Gastrocnemius medialis (tissue), 4 donors: ENCODE results near the gene MAN1A2. TPM values are rescaled to one million over a fixed set of nuclear protein-coding genes. Genes with fewer than 3 reads are reported as not detected.
A peak's percentile ranks its signal among the peaks of the same experiment; 100 is the strongest.

Experiments used
- ATAC-seq, 2 donors: fragments of 150-250 bp; one replicate each; pipeline ENCODE4 v1.9.1; 2016
- DNase-seq, 2 donors: peaks; one replicate each; pipeline ENCODE4 v3.0.0-alpha.2; 2019
- H3K27ac ChIP-seq, 4 donors: fragments of 200-600 bp; sonication (generic); 1 replicate in 1 of 4; 2 replicates in 3 of 4; pipeline ENCODE4 v1.5.1; 2016 to 2018; ENCODE audit warnings: mild to moderate bottlenecking in 2 of 4, moderate library complexity in 1 of 4
- H3K27me3 ChIP-seq, 3 donors: fragments of 200-600 bp; sonication (generic) in 2 of 3; 1 replicate in 1 of 3; 2 replicates in 2 of 3; pipeline versions ENCODE4 v1.5.1 to v1.6.0; 2016 to 2019; ENCODE audit warnings: mild to moderate bottlenecking in 1 of 3, moderate library complexity in 1 of 3
- H3K36me3 ChIP-seq, 2 donors: fragments of 200-600 bp; sonication (generic) in 1 of 2; one replicate each; pipeline ENCODE4 v1.5.1; 2017 to 2018
- H3K4me1 ChIP-seq, 2 donors: fragments of 200-600 bp; sonication (generic) in 1 of 2; one replicate each; pipeline ENCODE4 v1.5.1; 2016 to 2017; ENCODE audit warnings: mild to moderate bottlenecking in 2 of 2
- H3K4me3 ChIP-seq, 4 donors: fragments of 200-600 bp; sonication (generic) in 3 of 4; 1 replicate in 1 of 4; 2 replicates in 3 of 4; pipeline ENCODE4 v1.5.1; 2016 to 2019; ENCODE audit warnings: mild to moderate bottlenecking in 2 of 4
- H3K9me3 ChIP-seq, 3 donors: fragments of 200-600 bp; sonication (generic) in 2 of 3; 1 replicate in 1 of 3; 2 replicates in 2 of 3; pipeline ENCODE4 v1.5.1; 2016 to 2019
- POLR2A ChIP-seq, 2 donors: fragments of 450-650 bp; IDR thresholded peaks; one replicate each; pipeline ENCODE4 v1.6.1; 2017; ENCODE audit warnings: antibody characterized with exemption in 2 of 2, mild to moderate bottlenecking in 2 of 2, moderate library complexity in 2 of 2
- in situ Hi-C, 4 donors: fragments of 200-750 bp; cut with MboI; loops; one replicate each; pipeline versions ENCODE4 v1.15.0 to v1.8.0; 2017; ENCODE audit warnings: low sequenced_read_pairs in 4 of 4
- intact Hi-C: fragments of 100-400 bp; cut with DNase I; formaldehyde crosslinking; loops from one replicate; pipeline ENCODE4 v1.15.1; 2023; ENCODE audit warnings: low total_unique reads
- total RNA-seq, 4 donors: library from RNA; depleted of rRNA; stranded (reverse); fragments of >200 nt; gene quantifications; one replicate each; pipeline versions ENCODE4 v1.1.0 to v1.2.3, GENCODE V29; 2016
- TF ChIP-seq, protein P1 (sequence below), 5 experiments: fragments of 450-650 bp in 3 of 5; fragments of 200-600 bp in 2 of 5; sonication (generic) in 2 of 5; IDR thresholded peaks in 4 of 5; conservative IDR thresholded peaks in 1 of 5; 1 replicate in 4 of 5; 2 replicates in 1 of 5; pipeline ENCODE4 v1.5.1; 2016 to 2019; ENCODE audit warnings: antibody characterized with exemption in 5 of 5, mild to moderate bottlenecking in 3 of 5, moderate library complexity in 3 of 5

Gene MAN1A2
- total RNA-seq, 4 donors from 2014 or later, result 14.9 to 37.0 (median 28.3) TPM

DNA sequence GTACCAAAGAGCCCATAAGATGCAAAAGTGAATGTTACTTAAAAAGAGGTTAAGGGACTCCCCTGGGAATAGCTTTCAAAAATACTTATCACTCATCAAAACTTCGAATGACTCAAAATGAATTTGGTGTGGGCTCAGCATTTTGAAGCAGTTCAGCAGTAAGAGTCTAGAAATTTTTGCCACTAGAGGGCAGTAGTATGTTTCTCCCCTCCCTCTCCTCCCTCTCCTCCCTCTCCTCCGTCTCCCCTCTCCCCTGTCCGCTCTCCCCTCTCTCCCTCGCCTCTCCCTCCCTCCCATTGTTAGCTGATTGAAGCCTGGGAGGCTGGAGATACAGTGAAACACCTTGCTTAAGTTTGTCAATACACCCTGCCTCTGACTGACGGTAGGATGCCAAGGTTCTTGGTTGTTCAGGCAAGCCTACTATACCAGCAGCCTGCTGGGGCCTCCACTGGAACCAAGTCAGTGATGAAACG, 167.8 kb downstream of the MAN1A2 start:
- no peak for TF ChIP-seq POLR2A (IDR thresholded peaks at IDR 0.05)
- TF ChIP-seq, protein P1, sequence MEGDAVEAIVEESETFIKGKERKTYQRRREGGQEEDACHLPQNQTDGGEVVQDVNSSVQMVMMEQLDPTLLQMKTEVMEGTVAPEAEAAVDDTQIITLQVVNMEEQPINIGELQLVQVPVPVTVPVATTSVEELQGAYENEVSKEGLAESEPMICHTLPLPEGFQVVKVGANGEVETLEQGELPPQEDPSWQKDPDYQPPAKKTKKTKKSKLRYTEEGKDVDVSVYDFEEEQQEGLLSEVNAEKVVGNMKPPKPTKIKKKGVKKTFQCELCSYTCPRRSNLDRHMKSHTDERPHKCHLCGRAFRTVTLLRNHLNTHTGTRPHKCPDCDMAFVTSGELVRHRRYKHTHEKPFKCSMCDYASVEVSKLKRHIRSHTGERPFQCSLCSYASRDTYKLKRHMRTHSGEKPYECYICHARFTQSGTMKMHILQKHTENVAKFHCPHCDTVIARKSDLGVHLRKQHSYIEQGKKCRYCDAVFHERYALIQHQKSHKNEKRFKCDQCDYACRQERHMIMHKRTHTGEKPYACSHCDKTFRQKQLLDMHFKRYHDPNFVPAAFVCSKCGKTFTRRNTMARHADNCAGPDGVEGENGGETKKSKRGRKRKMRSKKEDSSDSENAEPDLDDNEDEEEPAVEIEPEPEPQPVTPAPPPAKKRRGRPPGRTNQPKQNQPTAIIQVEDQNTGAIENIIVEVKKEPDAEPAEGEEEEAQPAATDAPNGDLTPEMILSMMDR (IDR thresholded peaks at IDR 0.05 in 4 of 5, conservative IDR thresholded peaks at IDR 0.05 in 1 of 5), result peak; percentile 58 to 78 (median 76)
- Histone ChIP-seq H3K27ac (no peak overlapping the region), H3K9me3 (no peaks in the 10 kb centered on the region), H3K27me3 (no peaks in the 10 kb centered on the region), H3K36me3 (no peaks in the 10 kb centered on the region), H3K4me3 (no peak overlapping the region), H3K4me1 (peaks cover 4% of the 10 kb centered on the region in 2 donors)
- ATAC-seq, result peak; percentile 92 to 96
- in situ Hi-C loops (loop anchor here (5.0 to 25.0 kb wide), 5 partner anchors 130 to 352 kb away; no protein-coding TSS in a partner anchor), intact Hi-C loops (loop anchor here (1.0 to 10.0 kb wide), 5 partner anchors 56 to 360 kb away; no protein-coding TSS in a partner anchor)
- DNase-seq, result peak in 1 of 2 donors; percentile 22

DNA sequence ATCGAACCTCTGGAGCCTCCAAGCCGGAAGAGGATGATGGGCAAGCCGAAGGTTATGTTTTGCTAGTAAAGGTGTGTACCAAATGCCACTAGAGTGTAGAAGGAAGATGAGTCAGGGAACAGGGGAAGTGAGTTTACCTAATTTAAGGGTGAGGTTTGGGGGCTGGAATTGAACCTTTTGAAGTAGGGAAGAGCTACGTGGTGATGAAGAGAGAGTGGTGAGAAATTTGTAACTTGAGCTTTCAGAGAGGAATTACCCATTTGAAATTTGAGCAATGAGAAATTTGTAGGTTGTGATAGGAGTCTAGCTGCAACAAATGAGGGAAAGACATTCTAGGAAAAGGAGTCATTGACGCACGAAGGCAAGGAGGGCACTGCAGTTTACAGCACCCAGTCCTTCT, 168.6 kb downstream of the MAN1A2 start:
- Histone ChIP-seq H3K27ac (no peak overlapping the region), H3K4me3 (no peak overlapping the region), H3K36me3 (no peaks in the 10 kb centered on the region), H3K4me1 (peaks cover 5 to 10% of the 10 kb centered on the region in 2 donors), H3K9me3 (no peaks in the 10 kb centered on the region), H3K27me3 (no peaks in the 10 kb centered on the region)
- in situ Hi-C loops (loop anchor here in 3 of 4 donors (5.0 to 25.0 kb wide), 4 partner anchors 129 to 351 kb away; no protein-coding TSS in a partner anchor), intact Hi-C loops (loop anchor here (1.0 to 10.0 kb wide), 5 partner anchors 55 to 359 kb away; no protein-coding TSS in a partner anchor)
- ATAC-seq, result no peak
- TF ChIP-seq, protein P1 (IDR thresholded peaks at IDR 0.05 in 4 of 5, conservative IDR thresholded peaks at IDR 0.05 in 1 of 5), result no peak
- TF ChIP-seq POLR2A (IDR thresholded peaks at IDR 0.05), result no peak
- DNase-seq, result no peak

DNA sequence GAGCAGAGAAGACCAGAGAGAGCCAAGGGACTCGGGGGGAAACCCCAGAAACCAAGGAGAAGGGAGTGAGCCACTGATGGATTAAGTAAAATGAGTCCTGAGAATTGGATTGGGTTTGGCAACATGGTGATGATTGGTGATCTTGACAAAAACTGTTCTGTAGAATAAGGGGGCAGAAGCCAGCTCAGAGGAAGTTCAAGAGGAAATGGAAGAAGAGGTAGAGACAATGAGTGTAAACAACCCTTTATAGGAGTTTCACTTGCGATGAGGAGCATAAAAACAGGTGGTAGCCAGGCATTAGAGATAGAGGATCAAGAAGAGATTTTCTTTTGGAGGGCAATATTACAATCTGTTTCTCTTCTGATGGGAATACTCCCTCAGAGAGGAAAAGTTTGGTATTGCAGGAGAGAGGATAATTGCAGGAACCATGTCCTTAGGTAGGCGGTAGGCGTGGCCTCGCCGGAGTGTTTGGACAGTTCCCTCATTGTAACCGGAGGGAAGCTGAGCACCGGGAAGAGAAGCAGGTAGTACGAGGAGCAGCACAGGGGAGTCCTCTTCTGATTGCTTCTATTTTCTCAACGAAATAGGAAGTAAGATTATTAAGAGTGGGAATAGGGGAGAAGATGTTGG, 170.2 kb downstream of the MAN1A2 start:
- in situ Hi-C loops, result loop anchor here in 3 of 4 donors (5.0 to 25.0 kb wide), 4 partner anchors 127 to 350 kb away; no protein-coding TSS in a partner anchor

DNA sequence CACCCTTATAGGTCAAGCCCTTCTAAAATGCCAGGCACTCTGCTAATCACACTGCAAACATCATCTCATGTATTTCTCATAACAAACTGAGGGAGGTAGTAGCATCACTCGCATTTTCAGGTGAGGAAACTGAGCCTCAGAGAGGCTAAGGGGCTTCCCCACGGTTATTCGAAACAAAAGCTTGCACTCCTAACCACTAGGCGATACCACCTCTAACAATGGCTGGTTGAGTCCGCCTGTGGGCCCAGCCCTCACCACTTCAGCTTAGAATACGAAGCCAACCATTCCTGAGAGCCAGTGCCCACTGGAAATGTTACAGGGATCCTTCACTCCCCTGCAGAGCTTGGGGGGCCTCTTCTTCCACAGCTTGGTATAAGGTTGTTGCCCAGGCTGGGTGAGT, 173.3 kb downstream of the MAN1A2 start:
- peaks cover 8 to 13% of the 10 kb centered on the region in 2 donors for H3K4me1 ChIP-seq
- DNase-seq (no peak), ATAC-seq (no peak)
- no peaks in the 10 kb centered on the region for H3K27me3 ChIP-seq
- H3K9me3 ChIP-seq, result no peaks in the 10 kb centered on the region
- no peak overlapping the region for H3K4me3 ChIP-seq
- TF ChIP-seq, protein P1 (IDR thresholded peaks at IDR 0.05 in 4 of 5, conservative IDR thresholded peaks at IDR 0.05 in 1 of 5), result no peak
- TF ChIP-seq POLR2A (IDR thresholded peaks at IDR 0.05), result no peak
- in situ Hi-C loops (loop anchor here in 2 of 4 donors (25.0 kb wide), 2 partner anchors 222 to 347 kb away; no protein-coding TSS in a partner anchor), intact Hi-C loops (no loop called here)
- H3K36me3 ChIP-seq, result no peaks in the 10 kb centered on the region
- peak overlapping the region in 1 of 4 donors; percentile 2 for H3K27ac ChIP-seq

More for the DNA sequence above, 170.2 kb downstream of the MAN1A2 start:
- H3K27me3 ChIP-seq, result no peaks in the 10 kb centered on the region
- peaks cover 11 to 18% of the 10 kb centered on the region in 2 donors for H3K4me1 ChIP-seq
- intact Hi-C loops, result loop anchor here (5.0 to 10.0 kb wide), 2 partner anchors 135 to 357 kb away; no protein-coding TSS in a partner anchor
- ATAC-seq (no peak), DNase-seq (no peak)
- no peak overlapping the region for H3K4me3 ChIP-seq
- H3K9me3 ChIP-seq, result no peaks in the 10 kb centered on the region
- H3K27ac ChIP-seq, result no peak overlapping the region
- no peaks in the 10 kb centered on the region for H3K36me3 ChIP-seq
- no peak for TF ChIP-seq POLR2A (IDR thresholded peaks at IDR 0.05)
- TF ChIP-seq, protein P1 (IDR thresholded peaks at IDR 0.05 in 4 of 5, conservative IDR thresholded peaks at IDR 0.05 in 1 of 5), result no peak
